IMR-90 (cell line): ENCODE results near the gene NFIA.

ENCODE experiments used
- CEBPB ChIP-seq: IDR thresholded peaks from 2 replicates; pipeline ENCODE4 v1.6.1; 2012; ENCODE audit warnings: low read depth, low read length, improper control_type of control experiment
- CHD1 ChIP-seq: IDR thresholded peaks from 2 replicates; pipeline ENCODE4 v1.6.1; 2012; ENCODE audit warnings: low read depth, low read length, improper control_type of control experiment
- FOS ChIP-seq: fragments of 150-350 bp; IDR thresholded peaks from 2 replicates; pipeline ENCODE4 v1.6.1; 2016; ENCODE audit warnings: low read depth, low read length
- MAFK ChIP-seq: IDR thresholded peaks from 2 replicates; pipeline ENCODE4 v1.6.1; 2012; ENCODE audit warnings: low read depth, low read length, improper control_type of control experiment
- MXI1 ChIP-seq: IDR thresholded peaks from 2 replicates; pipeline ENCODE4 v1.6.1; 2012; ENCODE audit warnings: low read depth, mild to moderate bottlenecking, low read length, moderate library complexity, borderline replicate concordance
- NFE2L2 ChIP-seq: fragments of 150-350 bp; IDR thresholded peaks from 2 replicates; pipeline ENCODE4 v1.6.1; 2016; ENCODE audit warnings: low read depth, mild to moderate bottlenecking, low read length
- POLR2A ChIP-seq: IDR thresholded peaks from 2 replicates; pipeline ENCODE4 v1.6.1; 2012; ENCODE audit warnings: mild to moderate bottlenecking, low read depth, low read length
- RAD21 ChIP-seq: IDR thresholded peaks from 2 replicates; pipeline ENCODE4 v1.6.1; 2012; ENCODE audit warnings: low read length, improper control_type of control experiment
- RCOR1 ChIP-seq: IDR thresholded peaks from 2 replicates; pipeline ENCODE4 v1.6.1; 2012; ENCODE audit warnings: mild to moderate bottlenecking, low read length, improper control_type of control experiment; ENCODE audit not compliant: insufficient replicate concordance
- RFX5 ChIP-seq: IDR thresholded peaks from 2 replicates; pipeline ENCODE4 v1.8.0; 2012; ENCODE audit warnings: low read depth, mild to moderate bottlenecking, low read length, moderate library complexity
- TF ChIP-seq, protein P1 (sequence below): fragments of 150-350 bp; IDR thresholded peaks from 2 replicates; pipeline ENCODE4 v1.6.1; 2016; ENCODE audit warnings: low read depth, mild to moderate bottlenecking, low read length, moderate library complexity, borderline replicate concordance
- TF ChIP-seq, protein P2 (sequence below): conservative IDR thresholded peaks from 2 replicates; pipeline ENCODE4 v1.5.1; 2012; ENCODE audit warnings: mild to moderate bottlenecking, low read depth, low read length, improper control_type of control experiment

- TF ChIP-seq, protein P1, sequence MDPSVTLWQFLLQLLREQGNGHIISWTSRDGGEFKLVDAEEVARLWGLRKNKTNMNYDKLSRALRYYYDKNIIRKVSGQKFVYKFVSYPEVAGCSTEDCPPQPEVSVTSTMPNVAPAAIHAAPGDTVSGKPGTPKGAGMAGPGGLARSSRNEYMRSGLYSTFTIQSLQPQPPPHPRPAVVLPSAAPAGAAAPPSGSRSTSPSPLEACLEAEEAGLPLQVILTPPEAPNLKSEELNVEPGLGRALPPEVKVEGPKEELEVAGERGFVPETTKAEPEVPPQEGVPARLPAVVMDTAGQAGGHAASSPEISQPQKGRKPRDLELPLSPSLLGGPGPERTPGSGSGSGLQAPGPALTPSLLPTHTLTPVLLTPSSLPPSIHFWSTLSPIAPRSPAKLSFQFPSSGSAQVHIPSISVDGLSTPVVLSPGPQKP: no peak
- TF ChIP-seq POLR2A (no peak), CHD1 (no peak), NFE2L2 (no peak), MAFK (no peak), RFX5 (no peak), RAD21 (no peak), MXI1 (no peak), RCOR1 (no peak), CEBPB (no peak), FOS (no peak)
- TF ChIP-seq, protein P2, sequence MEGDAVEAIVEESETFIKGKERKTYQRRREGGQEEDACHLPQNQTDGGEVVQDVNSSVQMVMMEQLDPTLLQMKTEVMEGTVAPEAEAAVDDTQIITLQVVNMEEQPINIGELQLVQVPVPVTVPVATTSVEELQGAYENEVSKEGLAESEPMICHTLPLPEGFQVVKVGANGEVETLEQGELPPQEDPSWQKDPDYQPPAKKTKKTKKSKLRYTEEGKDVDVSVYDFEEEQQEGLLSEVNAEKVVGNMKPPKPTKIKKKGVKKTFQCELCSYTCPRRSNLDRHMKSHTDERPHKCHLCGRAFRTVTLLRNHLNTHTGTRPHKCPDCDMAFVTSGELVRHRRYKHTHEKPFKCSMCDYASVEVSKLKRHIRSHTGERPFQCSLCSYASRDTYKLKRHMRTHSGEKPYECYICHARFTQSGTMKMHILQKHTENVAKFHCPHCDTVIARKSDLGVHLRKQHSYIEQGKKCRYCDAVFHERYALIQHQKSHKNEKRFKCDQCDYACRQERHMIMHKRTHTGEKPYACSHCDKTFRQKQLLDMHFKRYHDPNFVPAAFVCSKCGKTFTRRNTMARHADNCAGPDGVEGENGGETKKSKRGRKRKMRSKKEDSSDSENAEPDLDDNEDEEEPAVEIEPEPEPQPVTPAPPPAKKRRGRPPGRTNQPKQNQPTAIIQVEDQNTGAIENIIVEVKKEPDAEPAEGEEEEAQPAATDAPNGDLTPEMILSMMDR: no peak
These were observed 202.6 kb downstream of the NFIA start for GRCh38 chr1:61284936-61285335.
